GM18868 (cell line): ENCODE data around the gene SYNPO2L.
A peak's percentile ranks its signal among the peaks of the same experiment; 100 is the strongest.
"Not testable (repeated sequence)": the region's sequence is repeated elsewhere in the genome, so short reads cannot be mapped to it uniquely, and the experiment has no call there.

ENCODE experiments used
- ATAC-seq: cut with Tn5 transposase; IDR thresholded peaks from one replicate; pipeline ENCODE4 v1.9.1; 2021; ENCODE audit warnings: mild to moderate bottlenecking, moderate library complexity; ENCODE audit not compliant: unreplicated experiment

SYNPO2L gene

DNA sequence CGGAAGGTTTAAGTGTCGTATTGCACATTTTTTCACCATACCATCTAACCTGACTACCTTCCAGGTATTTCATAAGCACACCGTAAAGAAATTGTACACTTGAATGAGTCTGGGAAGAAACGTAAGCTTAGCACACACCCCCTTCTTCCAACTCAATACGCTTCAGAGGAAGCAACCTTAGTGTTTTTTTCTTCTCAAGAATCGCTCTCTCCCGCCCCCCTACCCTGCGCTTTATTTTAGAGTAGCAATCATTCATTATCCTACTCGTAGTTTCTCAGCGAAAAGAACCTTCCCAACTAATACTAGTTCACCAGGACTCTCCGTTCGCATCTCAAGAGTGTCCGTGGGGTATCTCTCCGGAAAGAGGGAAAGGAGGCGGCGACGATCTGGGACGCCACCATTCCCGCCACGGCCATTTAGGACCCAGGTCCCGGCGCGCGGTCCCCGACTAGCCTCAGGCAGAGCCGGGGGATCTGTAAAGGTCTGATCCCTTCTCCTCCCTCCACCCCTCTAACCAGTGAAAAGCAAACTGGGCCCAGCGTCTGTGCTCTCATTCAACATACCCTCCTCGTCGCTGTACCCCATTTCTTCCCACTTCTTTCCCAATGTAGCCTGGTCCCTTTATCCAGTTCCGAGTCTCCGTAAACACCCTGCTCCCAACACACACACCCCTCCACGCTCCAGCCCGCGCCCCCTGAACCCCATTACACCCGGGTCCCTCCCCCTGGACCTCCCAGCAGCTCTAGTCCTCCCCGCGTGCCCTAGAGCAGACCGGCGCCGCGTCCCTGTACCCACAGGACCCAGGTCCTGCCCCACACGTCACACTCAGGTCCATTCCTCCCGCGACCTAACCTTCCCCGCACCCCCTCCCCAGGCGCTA is 30.6 kb downstream of the SYNPO2L start:
- ATAC-seq = peak; percentile 29

DNA sequence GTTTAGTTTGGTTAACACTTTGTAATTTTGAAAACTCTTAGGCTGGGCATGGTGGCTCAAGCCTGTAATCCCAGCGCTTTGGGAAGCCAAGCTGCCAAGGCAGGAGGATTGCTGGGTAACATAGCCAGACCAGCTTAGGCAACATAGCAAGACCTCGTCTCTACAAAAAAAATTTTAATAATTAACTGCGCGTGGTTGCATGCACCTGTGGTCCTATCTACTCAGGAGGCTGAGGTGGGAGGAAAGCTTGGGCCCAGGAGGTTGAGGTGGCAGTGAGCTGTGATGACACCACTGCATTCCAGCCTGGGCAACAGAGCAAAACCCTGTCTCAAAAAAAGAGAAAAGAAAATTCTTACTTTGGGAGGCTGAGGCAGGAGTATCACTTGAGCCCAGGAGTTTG is 32.8 kb downstream of the SYNPO2L start:
- no peak for ATAC-seq

DNA sequence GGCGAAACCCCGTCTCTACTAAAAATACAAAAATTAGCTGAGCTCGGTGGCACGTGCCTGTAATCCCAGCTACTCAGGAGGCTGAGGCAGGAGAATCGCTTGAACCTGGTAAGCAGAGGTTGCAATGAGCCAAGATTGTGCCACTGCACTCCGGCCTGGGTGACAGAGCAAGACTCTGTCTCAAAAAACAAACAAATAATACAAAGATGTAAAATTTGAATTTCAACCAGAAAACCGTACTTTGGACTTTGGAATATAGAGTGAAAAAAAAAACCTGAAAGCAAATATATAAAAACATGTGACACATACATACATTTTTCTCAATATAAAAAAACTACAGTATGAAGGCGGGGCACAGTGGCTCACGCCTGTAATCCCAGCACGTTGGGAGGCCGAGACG is 34.9 kb downstream of the SYNPO2L start:
- not testable (repeated sequence) for ATAC-seq

DNA sequence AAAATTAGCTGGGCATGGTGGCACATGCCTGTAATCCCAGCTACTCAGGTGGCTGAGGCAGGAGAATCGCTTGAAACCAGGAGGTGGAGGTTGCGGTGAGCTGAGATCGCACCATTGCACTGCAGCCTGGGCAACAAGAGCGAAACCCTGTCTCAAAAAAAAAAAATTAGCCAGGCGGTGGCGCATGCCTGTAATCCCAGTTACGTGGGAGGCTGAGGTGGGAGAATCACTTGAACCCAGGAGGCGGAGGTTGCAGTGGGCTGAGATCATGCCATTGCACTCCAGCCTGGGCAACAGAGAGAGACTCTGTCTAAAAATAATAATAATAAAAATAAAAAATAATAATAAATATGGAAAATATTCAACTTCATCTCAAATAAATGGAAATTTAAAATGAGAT is 38.7 kb downstream of the SYNPO2L start:
- ATAC-seq = not testable (repeated sequence)

DNA sequence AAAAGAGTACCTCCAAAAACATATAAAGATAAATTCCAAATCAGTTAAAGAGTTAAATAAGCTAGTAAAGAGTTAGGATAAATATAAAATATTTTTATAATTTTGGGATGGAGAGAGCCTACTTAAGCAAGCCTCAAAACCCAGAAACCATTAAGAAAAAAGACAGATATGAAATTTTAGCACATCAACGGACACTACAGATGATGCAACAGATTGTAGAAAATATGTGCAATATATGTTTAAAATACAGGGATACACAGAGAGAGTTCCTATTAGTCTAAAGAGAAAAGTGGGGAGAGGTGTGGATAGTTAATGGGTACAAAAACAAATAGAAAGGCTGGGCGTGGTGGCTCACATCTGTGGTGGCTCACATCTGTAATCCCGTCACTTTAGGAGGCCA is 41.1 kb downstream of the SYNPO2L start:
- no peak for ATAC-seq

DNA sequence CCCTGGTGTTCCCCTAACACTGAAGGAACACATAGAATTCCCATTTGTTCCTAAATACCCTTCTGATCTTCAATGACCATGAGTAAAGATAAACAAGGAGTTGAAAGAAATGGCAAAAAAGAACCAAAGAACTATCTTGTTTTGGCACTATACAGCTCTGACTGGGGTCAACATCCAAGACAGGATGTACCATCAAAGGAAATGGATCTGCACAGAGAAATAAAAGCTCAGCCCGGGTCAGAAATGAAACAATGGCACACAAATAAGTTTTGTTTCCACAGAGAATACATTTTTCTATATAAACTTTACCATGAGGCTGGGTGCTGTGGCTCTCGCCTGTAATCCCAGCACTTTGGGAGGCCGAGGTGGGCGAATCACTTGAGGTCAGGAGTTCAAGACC is 46.7 kb downstream of the SYNPO2L start:
- ATAC-seq = no peak

DNA sequence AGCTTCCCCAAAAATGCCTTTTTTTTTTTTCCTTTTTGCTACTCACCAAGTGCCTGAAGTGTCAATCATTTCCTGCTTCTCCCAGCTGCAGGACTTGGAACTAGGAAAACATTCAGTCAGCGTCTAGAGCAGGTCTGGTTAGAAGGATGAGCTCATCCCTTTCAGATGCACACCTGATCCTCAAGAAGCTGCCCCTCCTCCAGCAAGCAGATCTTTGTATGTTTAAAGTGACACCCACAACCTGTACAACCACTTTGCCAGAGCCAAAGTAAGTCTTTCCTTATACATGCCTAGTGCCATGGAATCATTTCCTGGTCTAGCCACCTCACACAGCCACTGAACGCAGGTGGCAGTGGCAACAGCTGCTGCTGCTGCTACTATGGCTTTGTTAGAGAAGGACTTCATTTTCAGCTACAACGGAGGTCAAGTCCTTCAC is 54.3 kb downstream of the SYNPO2L start:
- no peak for ATAC-seq

DNA sequence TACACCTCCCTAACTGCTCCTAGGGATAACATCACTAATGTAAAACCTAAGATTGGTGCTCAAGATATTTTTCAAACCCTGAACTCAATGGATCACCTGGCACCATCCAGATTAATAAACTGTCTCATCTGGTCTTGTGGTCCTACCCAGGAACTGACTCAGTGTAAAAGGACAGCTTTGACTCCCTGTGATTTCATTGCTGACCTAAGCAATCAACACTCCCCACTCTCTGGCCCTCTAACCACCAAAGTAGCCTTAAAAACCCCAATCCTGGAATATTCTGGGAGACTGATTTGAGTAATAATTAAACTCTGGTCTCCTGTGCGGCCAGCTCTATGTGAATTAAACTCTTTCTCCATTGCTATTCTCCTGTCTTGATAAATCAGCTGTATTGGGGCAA is 58.5 kb downstream of the SYNPO2L start:
- no peak for ATAC-seq
